Measurements from ENCODE around the gene CCDC149.
"Not testable (repeated sequence)": the region's sequence is repeated elsewhere in the genome, so short reads cannot be mapped to it uniquely, and the experiment has no call there.

The CCDC149 gene

GRCh38 chr4:24917076-24917856 is 4.4 kb upstream of the CCDC149 start:
- in situ Hi-C loops (cut with HindIII; ENCODE audit: low pct_ligation_motif_present, low sequenced_read_pairs): no loop called here
- H3K27me3 ChIP-seq (replicated peaks): no peaks in the 10 kb centered on the region
- TF ChIP-seq CTCF (IDR thresholded peaks at IDR 0.05; ENCODE audit: low read depth, low read length, missing control alignments): no peak
- DNase-seq: no peak
- no peaks in the 10 kb centered on the region for H3K36me3 ChIP-seq (replicated peaks)
- H3K27ac ChIP-seq: no peak overlapping the region
- no peak overlapping the region for H3K4me3 ChIP-seq (ENCODE audit: low read depth, low read length)

- Histone ChIP-seq H3K36me3 (replicated peaks) (no peaks in the 10 kb centered on the region), H3K27ac (no peak overlapping the region), H3K4me3 (ENCODE audit: low read depth, low read length) (no peak overlapping the region), H3K27me3 (replicated peaks) (no peaks in the 10 kb centered on the region)
- in situ Hi-C loops (cut with HindIII; ENCODE audit: low pct_ligation_motif_present, low sequenced_read_pairs): no loop called here
- TF ChIP-seq CTCF (IDR thresholded peaks at IDR 0.05; ENCODE audit: low read depth, low read length, missing control alignments): peak; percentile 44
- no peak for DNase-seq
Observed at GRCh38 chr4:24915121-24915922, 2.5 kb upstream of the CCDC149 start.

GRCh38 chr4:24914460-24914859 is 1.6 kb upstream of the CCDC149 start:
- in situ Hi-C loops (cut with HindIII; ENCODE audit: low pct_ligation_motif_present, low sequenced_read_pairs): no loop called here
- no peak for DNase-seq
- Histone ChIP-seq H3K27ac (no peak overlapping the region), H3K36me3 (replicated peaks) (no peaks in the 10 kb centered on the region), H3K27me3 (replicated peaks) (no peaks in the 10 kb centered on the region), H3K4me3 (ENCODE audit: low read depth, low read length) (no peak overlapping the region)
- no peak for TF ChIP-seq CTCF (IDR thresholded peaks at IDR 0.05; ENCODE audit: low read depth, low read length, missing control alignments)

DNA sequence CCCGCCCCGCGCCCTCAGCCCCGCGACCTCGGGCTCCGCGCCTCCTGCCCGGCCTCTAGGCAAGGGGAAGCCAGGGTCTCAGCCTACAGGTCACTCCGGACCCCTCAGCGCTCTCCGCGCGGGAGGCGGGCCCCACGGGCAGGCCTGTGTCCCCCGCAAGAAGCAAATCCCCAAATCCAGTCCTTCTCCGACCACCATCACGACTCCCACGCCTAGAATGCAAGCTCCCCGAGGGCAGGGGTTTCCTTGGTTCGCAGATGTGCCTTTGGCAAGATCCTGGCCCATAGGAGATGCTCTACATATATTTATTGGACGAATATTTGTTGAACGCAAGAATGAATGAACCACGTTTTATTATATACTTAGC is 260 bp upstream of the CCDC149 start:
- H3K27ac ChIP-seq: peak overlapping the region; percentile 43
- no peak for DNase-seq
- peak overlapping the region; percentile 69 for H3K4me3 ChIP-seq (ENCODE audit: low read depth, low read length)
- peaks cover 2% of the 10 kb centered on the region for H3K36me3 ChIP-seq (replicated peaks)
- no peak for TF ChIP-seq CTCF (IDR thresholded peaks at IDR 0.05; ENCODE audit: low read depth, low read length, missing control alignments)
- H3K27me3 ChIP-seq (replicated peaks): no peaks in the 10 kb centered on the region
- in situ Hi-C loops (cut with HindIII; ENCODE audit: low pct_ligation_motif_present, low sequenced_read_pairs): no loop called here

- no peak for TF ChIP-seq CTCF (IDR thresholded peaks at IDR 0.05; ENCODE audit: low read depth, low read length, missing control alignments)
- H3K27me3 ChIP-seq (replicated peaks): no peaks in the 10 kb centered on the region
- in situ Hi-C loops (cut with HindIII; ENCODE audit: low pct_ligation_motif_present, low sequenced_read_pairs): no loop called here
- H3K36me3 ChIP-seq (replicated peaks): peaks cover 2% of the 10 kb centered on the region
- H3K4me3 ChIP-seq (ENCODE audit: low read depth, low read length): no peak overlapping the region
- H3K27ac ChIP-seq: no peak overlapping the region
- peak; percentile 90 for DNase-seq
Observed at GRCh38 chr4:24910499-24910898, 2.3 kb downstream of the CCDC149 start.

DNA sequence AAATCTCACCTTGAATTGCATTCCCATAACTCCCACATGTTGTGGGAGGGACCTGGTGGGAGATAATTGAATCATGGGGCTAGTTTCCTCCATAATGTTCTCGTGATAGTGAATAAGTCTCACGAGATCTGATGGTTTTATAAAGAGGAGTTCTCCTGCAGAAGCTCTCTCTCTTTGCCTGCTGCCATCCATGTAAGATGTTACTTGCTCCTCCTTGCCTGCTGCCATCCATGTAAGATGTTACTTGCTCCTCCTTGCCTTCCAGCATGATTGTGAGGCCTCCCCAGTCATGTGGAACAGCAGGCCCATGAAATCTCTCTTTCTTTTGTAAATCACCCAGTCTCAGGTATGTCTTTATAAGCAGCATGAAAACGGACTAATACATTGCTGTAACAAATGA is 3.2 kb downstream of the CCDC149 start:
- DNase-seq; H3K27me3 ChIP-seq (replicated peaks); H3K27ac ChIP-seq; H3K36me3 ChIP-seq (replicated peaks); in situ Hi-C loops (cut with HindIII; ENCODE audit: low pct_ligation_motif_present, low sequenced_read_pairs); H3K4me3 ChIP-seq (ENCODE audit: low read depth, low read length): not testable (repeated sequence)

Measured in brain microvascular endothelial cell (primary cell).